Fibroblast of lung (primary cell): ENCODE measurements around the gene RTP3.

Source experiments
- CTCF ChIP-seq, 2 donors: IDR thresholded peaks in 1 of 2; conservative IDR thresholded peaks in 1 of 2; 1 replicate in 1 of 2; 2 replicates in 1 of 2; pipeline ENCODE4 v1.5.1; 2011 to 2012; ENCODE audit warnings: low read length in 2 of 2, control low read depth in 1 of 2, inconsistent platforms in 1 of 2, low read depth in 1 of 2, mild to moderate bottlenecking in 1 of 2
- EZH2 ChIP-seq: IDR thresholded peaks from 2 replicates; pipeline ENCODE4 v1.5.1; 2012; ENCODE audit warnings: low read length, control low read depth, mild to moderate bottlenecking; ENCODE audit errors: missing control alignments

DNA sequence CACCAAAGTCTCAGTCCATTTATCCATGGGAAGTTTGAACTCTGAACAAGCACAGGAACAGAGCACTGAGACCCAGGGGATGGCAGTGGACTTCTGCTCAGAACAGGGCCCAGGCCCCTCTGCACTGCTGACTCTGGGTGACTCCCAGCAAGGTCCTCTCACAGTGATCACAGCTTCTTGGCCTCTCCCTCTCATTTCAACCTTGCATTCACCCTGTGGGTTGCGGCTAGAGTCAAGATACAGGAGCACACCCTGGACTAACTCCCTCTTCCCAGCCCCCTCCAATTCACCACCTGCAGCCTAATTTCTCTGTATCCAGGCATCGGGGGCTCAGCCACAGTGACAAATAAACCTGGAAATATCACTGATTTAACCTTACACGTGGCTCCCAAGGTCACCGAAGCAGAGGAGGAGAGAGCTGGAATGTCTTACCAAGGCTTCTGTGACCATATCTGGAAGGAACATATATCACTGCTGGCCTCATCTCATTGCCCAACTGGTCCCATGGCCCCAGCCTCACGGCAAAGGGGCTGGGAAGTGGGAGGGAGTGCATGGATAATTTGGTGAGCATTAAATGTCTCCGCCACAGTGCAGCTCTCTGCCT, 1.2 kb downstream of the RTP3 start:
- TF ChIP-seq CTCF (conservative IDR thresholded peaks at IDR 0.05 in 1 of 2, IDR thresholded peaks at IDR 0.05 in 1 of 2; ENCODE audit: low read depth in 1 of 2, low read length in 2 of 2), result no peak
- no peak for TF ChIP-seq EZH2
